ENCODE measurements around the gene OR5K2.

The OR5K2 gene

DNA sequence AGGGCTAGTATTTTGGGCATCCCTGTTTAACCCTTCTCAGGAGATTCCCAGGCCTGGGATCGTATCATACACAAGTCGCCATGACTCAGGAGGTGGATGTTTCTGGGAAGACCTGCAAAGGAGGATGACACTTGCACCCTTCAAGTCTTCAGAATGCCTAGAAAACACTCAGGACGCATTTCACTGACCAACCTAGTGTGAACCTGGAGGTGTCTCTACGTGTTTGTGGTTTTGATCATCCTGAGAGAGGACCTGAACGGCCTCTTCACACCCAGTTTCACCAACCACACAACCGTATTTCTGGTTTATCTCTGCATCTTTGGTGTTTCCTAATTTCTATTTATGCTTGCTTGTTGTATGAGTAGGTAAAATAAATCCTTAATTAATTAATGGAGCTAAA is 28.0 kb downstream of the OR5K2 start:
- no peak for DNase-seq

DNA sequence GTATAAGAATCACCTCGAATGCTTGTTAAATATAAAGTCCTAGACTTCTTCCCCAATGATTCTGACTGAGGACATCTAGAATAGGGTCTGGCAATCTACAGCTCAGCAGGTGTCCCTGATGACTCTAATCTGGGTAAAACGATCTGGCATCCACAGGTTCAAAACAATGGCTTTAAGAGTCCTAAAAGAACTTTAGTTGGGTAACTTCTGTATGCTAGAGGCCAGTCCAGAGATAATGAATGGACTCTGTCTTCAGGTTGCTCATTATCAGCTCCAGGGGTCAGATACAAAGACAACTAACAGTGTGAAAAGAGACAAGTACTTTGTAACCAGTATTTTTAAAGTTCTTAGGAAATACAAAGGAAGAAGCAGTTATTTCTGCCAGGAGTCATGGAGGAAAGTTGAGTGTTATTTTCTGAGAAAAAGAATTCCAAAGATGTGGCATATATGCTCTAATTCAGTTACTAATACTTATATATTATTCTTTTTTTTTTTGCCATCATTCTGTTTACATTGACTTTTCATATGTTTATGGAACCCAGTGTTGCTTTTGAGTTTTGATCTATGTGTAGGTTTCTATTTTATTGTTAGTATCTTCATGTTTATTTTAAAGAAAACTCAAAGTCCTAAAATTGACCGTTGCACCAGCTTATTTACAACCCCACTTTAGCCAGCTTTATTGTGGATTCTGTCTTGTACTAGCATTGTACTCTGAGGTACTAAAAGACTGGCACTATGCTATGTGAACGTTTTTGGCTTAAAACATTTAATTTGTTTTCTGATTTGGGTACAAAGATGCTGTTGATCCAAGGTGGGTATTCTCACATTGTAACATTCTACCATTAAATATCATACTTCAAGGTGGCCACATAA is 31.2 kb downstream of the OR5K2 start:
- no peak for DNase-seq

DNA sequence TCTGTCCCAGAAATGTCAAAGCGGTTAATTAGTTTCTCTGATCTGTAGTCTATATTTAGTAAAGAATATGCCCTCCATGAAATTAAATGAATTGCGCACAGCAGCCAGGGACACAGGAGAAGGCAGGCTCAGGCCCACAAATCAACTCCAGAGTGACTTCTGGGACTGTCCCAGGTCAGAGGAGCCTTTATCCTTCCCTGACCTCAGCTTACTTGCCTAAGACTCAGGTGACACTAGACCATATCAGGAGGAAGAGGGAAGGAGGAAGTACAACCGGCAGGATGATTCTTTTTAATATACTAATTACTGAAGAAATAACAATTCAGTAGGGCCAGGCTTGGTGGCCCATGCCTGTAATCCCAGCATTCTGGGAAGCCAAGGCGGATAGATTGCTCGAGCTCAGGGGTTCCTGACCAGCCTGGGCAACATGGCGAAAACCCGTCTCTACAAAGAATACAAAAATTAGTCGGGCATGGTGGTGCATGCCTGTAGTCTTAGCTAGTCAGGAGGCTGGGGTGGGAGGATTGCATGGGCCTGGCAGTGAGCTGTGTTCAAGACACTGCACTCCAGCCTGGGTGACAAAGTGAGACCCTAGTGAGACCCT is 32.5 kb downstream of the OR5K2 start:
- no peak for DNase-seq

DNA sequence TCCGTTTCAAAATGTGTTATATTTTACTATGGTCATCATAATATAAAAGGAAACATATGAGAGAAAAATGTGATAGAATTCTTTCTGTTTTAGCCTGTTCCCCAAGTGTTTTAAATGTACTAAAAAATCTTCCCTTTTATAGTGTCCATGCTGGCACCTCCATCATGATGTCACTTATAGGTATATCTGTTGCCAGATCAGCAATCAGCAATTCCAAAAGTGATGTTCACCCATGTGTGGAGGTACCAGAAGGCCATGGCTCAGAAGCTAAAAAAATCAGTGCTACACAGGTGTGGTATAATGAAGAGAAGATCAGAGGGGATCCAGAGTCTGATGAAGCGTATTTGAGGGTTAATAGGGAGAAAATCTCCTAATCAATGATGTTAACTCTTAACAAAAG is 33.2 kb downstream of the OR5K2 start:
- no peak for DNase-seq

GRCh38 chr3:98531622-98532274 is 34.3 kb downstream of the OR5K2 start, which contains the start of gene GPR15:
GPR15 (plus strand) TSS chr3:98531978; CDS start chr3:98532034, 56 bp downstream.
- DNase-seq, result no peak

DNA sequence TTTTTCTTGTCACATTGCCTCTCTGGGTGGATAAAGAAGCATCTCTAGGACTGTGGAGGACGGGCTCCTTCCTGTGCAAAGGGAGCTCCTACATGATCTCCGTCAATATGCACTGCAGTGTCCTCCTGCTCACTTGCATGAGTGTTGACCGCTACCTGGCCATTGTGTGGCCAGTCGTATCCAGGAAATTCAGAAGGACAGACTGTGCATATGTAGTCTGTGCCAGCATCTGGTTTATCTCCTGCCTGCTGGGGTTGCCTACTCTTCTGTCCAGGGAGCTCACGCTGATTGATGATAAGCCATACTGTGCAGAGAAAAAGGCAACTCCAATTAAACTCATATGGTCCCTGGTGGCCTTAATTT is 34.8 kb downstream of the OR5K2 start:
- no peak for DNase-seq

DNA sequence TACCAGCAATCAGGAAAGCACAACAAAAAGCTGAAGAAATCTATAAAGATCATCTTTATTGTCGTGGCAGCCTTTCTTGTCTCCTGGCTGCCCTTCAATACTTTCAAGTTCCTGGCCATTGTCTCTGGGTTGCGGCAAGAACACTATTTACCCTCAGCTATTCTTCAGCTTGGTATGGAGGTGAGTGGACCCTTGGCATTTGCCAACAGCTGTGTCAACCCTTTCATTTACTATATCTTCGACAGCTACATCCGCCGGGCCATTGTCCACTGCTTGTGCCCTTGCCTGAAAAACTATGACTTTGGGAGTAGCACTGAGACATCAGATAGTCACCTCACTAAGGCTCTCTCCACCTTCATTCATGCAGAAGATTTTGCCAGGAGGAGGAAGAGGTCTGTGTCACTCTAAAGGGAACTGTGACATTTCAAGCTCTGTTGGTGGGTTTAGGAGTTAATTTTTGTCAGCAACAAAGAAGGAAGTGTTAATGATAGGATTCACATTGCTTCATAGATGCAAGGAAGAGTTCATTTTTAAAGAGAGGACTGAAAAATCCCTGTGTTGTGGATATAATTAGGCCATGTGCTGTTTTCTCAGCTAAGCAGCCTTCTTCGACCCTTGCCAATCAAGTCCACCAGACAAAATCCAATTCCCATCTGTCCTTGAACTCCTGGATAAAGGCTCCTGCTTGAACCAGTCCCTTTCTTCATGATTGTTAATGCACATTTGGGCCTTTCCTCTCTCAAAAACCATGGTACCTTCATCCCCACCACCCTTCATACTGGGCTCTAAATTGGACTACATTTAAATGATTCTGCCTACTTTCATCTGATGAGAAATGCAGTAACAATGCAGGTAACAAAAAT is 35.5 kb downstream of the OR5K2 start:
- DNase-seq, result no peak

GRCh38 chr3:98534168-98534567 is 36.7 kb downstream of the OR5K2 start:
- DNase-seq, result no peak

- no peak for DNase-seq
Observed at GRCh38 chr3:98534734-98535133, 37.3 kb downstream of the OR5K2 start.

DNA sequence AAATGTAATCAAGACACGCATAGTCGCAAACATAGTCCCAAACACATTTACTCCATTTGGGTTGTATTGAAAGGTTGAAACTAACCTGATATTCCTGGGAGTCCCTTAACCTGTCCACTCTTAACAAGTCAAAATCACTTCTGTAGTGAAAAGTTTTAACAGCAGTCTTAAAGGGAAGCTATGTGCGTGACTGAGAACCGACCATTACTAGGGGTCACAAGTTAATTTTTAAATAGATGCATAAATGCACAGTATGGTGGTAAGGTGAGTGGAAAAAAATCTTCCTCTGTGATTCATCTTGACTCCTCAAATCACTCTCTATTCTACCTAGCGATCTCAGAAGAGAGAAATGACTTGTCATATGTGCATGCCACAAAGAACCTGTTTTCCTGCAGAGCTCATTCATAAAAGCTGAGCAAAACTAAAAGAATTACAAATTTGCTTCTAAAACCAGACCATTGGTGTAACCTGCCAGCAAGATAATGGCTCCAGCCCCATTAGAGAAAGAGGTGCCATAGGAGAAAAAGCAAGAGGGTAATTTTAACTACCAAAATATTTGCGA is 39.1 kb downstream of the OR5K2 start:
- no peak for DNase-seq

- DNase-seq, result no peak
Observed at GRCh38 chr3:98540346-98540745, 42.9 kb downstream of the OR5K2 start.

DNA sequence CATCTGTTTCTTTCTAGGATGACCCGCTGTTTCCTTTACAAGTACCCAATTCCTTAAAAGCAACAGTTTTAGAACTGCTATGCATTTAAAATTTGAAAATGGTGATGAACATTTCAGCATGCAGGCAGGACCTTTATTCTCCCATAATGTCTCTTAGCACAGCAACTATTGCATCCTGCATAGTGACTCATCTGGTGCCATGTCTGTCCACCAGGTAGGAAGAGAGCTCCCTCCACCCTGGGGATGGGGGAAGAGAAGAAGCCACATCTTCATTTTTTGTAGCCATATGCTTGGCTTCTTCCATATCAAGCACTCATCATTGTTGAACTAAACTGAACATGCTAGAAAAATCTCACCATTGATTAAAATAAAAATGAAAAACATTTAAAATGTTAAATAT is 44.2 kb downstream of the OR5K2 start:
- DNase-seq, result no peak

- no peak for DNase-seq
Observed at GRCh38 chr3:98542623-98543022, 45.1 kb downstream of the OR5K2 start.

DNA sequence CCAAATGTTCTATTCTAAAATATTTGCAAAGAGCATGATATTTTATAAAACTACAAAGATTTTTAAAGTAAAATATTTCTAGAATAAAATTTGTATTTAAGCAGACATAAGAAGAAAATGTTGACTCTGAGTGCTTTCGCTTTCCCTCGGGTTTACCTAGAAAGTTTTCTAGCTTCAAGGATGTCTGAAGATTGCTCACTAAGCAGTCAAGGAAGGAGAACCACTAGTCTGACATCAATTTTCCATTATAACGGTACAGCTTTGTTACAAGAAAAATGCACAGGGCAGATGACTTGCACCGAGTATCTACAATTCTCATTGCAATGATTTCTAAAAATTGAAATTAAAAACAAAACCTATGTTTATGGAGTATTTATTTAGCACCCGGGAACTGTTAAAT is 48.5 kb downstream of the OR5K2 start:
- DNase-seq, result no peak

All from activated CD4-positive, alpha-beta T cell treated with anti-CD3 and anti-CD28 coated beads, Interleukin-2, amount 50 U/mL, for 4 hours (primary cell).